Measurements from ENCODE around the gene GPR84. TPM values are rescaled to one million over a fixed set of nuclear protein-coding genes. Genes with fewer than 3 reads are reported as not detected.

Gene GPR84
- total and polyA plus RNA-seq, 2 of the 8 experiments (the other 6 are each of a cell fraction or from before 2014, with no cell fraction given), result 0.09 TPM; not detected in 1

DNA sequence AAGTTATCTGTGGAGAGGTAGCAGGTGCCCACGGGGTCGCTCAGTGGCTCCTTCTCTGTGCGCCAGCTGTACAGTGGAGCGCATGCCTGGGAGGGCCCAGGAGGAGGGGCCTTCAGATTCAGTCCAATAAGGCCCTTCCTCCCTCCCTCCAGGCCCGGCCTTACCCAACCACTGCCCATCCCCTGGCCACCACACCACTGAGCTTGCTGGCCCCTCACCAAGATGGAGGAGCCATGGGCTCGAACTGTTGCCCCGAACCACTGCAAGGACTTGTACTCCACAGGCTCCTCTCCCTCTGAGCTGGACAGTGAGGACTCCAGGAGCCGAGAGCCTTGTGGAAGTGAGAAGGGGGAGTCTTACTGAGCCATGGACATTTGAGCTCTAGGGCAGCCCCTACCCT lies 45.0 kb upstream of the GPR84 start:
- Histone ChIP-seq H3K56ac (replicated peaks; ENCODE audit: insufficient read length, low read depth, low read length) (no peak overlapping the region), H4K5ac (ENCODE audit: insufficient read length, low read depth, low read length) (no peak overlapping the region), H2BK20ac (ENCODE audit: low read length) (no peak overlapping the region), H3K4me2 (ENCODE audit: insufficient read depth in 1 of 2, low read depth in 2 of 2, low read length in 2 of 2) (no peak overlapping the region), H3K79me1 (ENCODE audit: low read depth, low read length) (peaks cover 2% of the 10 kb centered on the region; the same call in 1 of the 2 replicates), H4K8ac (ENCODE audit: extremely low read depth, insufficient read depth, low read length) (no peak overlapping the region), H3K23me2 (ENCODE audit: low read depth, low read length) (no peaks in the 10 kb centered on the region), H4K20me1 (replicated peaks in 1 of 2; ENCODE audit: control insufficient read depth in 1 of 2, insufficient read depth in 2 of 2, low read length in 2 of 2) (peaks cover 2% of the 10 kb centered on the region in 2 experiments), H3K9ac (replicated peaks in 1 of 4; ENCODE audit: extremely low read depth in 1 of 4, low read depth in 3 of 4, low read length in 3 of 4) (no peak overlapping the region), H3K23ac (ENCODE audit: insufficient read length) (no peak overlapping the region), H3K4me3 (ENCODE audit: extremely low read depth in 1 of 4, insufficient read depth in 2 of 4, low read depth in 3 of 4, low read length in 4 of 4) (no peak overlapping the region), H4K91ac (replicated peaks; ENCODE audit: insufficient read length, low read length) (no peak overlapping the region), H3K4ac (replicated peaks; ENCODE audit: insufficient read length, low read depth, low read length) (no peak overlapping the region), H2BK15ac (ENCODE audit: low read length) (no peak overlapping the region), H3K14ac (ENCODE audit: insufficient read length) (no peak overlapping the region), H3K9me3 (ENCODE audit: insufficient read depth in 2 of 2, low read depth in 1 of 2, low read length in 1 of 2) (no peaks in the 10 kb centered on the region), H2AFZ (ENCODE audit: low read length) (no peak overlapping the region), H2BK12ac (ENCODE audit: low read depth, low read length) (no peak overlapping the region), H3K79me2 (ENCODE audit: control insufficient read depth in 1 of 2, insufficient read depth in 2 of 2, low read length in 2 of 2) (no peaks in the 10 kb centered on the region), H2BK120ac (replicated peaks; ENCODE audit: low read depth, low read length) (no peak overlapping the region), H3K18ac (ENCODE audit: extremely low read depth, low read length) (no peak overlapping the region), H2AK5ac (ENCODE audit: low read depth, low read length) (no peak overlapping the region), H2BK5ac (ENCODE audit: low read depth, low read length) (no peak overlapping the region), H3K27ac (ENCODE audit: low read depth, low read length) (no peak overlapping the region), H3K27me3 (replicated peaks in 1 of 4; ENCODE audit: control insufficient read depth in 3 of 4, extremely low read depth in 1 of 4, insufficient read depth in 3 of 4, low read length in 3 of 4) (no peaks in the 10 kb centered on the region), H3K36me3 (ENCODE audit: control insufficient read depth in 2 of 4, insufficient read depth in 4 of 4, low read length in 3 of 4) (peaks cover 0 to 2% (median 0%) of the 10 kb centered on the region in 4 experiments; a peak in 4 of 8 replicates), H3K4me1 (replicated peaks in 1 of 4; ENCODE audit: control insufficient read depth in 3 of 4, insufficient read depth in 4 of 4, low read length in 3 of 4) (peaks cover 0 to 7% (median under 1%) of the 10 kb centered on the region in 4 experiments; a peak in 3 of 7 replicates)
- FAIRE-seq (no peak), DNase-seq (ENCODE audit: low read depth in 1 of 2, low spot score in 2 of 2) (no peak)
- WGBS, 2 experiments (ENCODE audit: extremely low coverage in 1 of 2, insufficient coverage in 1 of 2, insufficient read length in 1 of 2, insufficient replicate concordance in 2 of 2, low coverage in 1 of 2, low lambda C conversion rate in 2 of 2, missing lambda C conversion rate in 1 of 2), result 91% methylated on average over 8 of the region's 8 CpGs; no CpG with 5 or more reads in 1 of the 2 experiments
- ChIA-PET CTCF (ENCODE audit: partially characterized antibody) (interaction anchor here (0.9 to 2.6 kb wide), 10 partner anchors 10 to 193 kb away, joined by 3 to 23 read pairs (median 3); partner anchors contain the start of gene ZNF385A), POLR2A (ENCODE audit: partially characterized antibody) (interaction anchor here (1.1 kb wide), 1 partner anchor 37 kb away, joined by 3 read pairs; no protein-coding TSS in a partner anchor)
- no peak for TF ChIP-seq TEAD4 (IDR thresholded peaks at IDR 0.05; ENCODE audit: low read depth, low read length)
- no peak for TF ChIP-seq SIRT6 (IDR thresholded peaks at IDR 0.05; ENCODE audit: low read length)
- TF ChIP-seq HDAC6 (IDR thresholded peaks at IDR 0.05; ENCODE audit: low read depth, low read length), result no peak
- no peak for TF ChIP-seq CBX8 (IDR thresholded peaks at IDR 0.05; ENCODE audit: borderline replicate concordance, low read depth, low read length)
- TF ChIP-seq CTBP2 (IDR thresholded peaks at IDR 0.05; ENCODE audit: borderline replicate concordance, insufficient read depth, insufficient read length, low read length), result no peak
- no peak for TF ChIP-seq HDAC2 (IDR thresholded peaks at IDR 0.05; ENCODE audit: borderline replicate concordance in 1 of 2, low read depth in 2 of 2, low read length in 2 of 2)
- TF ChIP-seq RBBP5 (IDR thresholded peaks at IDR 0.05; ENCODE audit: borderline replicate concordance, low read depth, low read length), result no peak
- no peak for TF ChIP-seq SP1 (IDR thresholded peaks at IDR 0.05; ENCODE audit: low read depth, low read length)
- TF ChIP-seq ZNF274 (IDR thresholded peaks at IDR 0.05; ENCODE audit: borderline replicate concordance, extremely low read depth, low read length), result no peak
- TF ChIP-seq EGR1 (IDR thresholded peaks at IDR 0.05; ENCODE audit: borderline replicate concordance, low read depth, low read length), result no peak
- no peak for TF ChIP-seq POU5F1 (IDR thresholded peaks at IDR 0.05; ENCODE audit: low read depth, low read length)
- TF ChIP-seq NANOG (IDR thresholded peaks at IDR 0.05; ENCODE audit: insufficient read depth, low read depth, low read length, poor library complexity, severe bottlenecking), result no peak
- TF ChIP-seq KDM1A (IDR thresholded peaks at IDR 0.05; ENCODE audit: borderline replicate concordance, low read length), result no peak
- TF ChIP-seq SUZ12 (IDR thresholded peaks at IDR 0.05; ENCODE audit: low read length), result no peak

All from H1 (cell line).